GM21528 (cell line): ENCODE results near the gene ELMO1.

Source experiments
- ATAC-seq: cut with Tn5 transposase; IDR thresholded peaks from one replicate; pipeline ENCODE4 v1.9.1; 2021; ENCODE audit warnings: mild to moderate bottlenecking, moderate library complexity; ENCODE audit not compliant: unreplicated experiment, low FRiP score

The ELMO1 gene

GRCh38 chr7:37015353-37016034, 433.2 kb downstream of the ELMO1 start:
- ATAC-seq: no peak

GRCh38 chr7:37013771-37014170, 434.9 kb downstream of the ELMO1 start:
- no peak for ATAC-seq

DNA sequence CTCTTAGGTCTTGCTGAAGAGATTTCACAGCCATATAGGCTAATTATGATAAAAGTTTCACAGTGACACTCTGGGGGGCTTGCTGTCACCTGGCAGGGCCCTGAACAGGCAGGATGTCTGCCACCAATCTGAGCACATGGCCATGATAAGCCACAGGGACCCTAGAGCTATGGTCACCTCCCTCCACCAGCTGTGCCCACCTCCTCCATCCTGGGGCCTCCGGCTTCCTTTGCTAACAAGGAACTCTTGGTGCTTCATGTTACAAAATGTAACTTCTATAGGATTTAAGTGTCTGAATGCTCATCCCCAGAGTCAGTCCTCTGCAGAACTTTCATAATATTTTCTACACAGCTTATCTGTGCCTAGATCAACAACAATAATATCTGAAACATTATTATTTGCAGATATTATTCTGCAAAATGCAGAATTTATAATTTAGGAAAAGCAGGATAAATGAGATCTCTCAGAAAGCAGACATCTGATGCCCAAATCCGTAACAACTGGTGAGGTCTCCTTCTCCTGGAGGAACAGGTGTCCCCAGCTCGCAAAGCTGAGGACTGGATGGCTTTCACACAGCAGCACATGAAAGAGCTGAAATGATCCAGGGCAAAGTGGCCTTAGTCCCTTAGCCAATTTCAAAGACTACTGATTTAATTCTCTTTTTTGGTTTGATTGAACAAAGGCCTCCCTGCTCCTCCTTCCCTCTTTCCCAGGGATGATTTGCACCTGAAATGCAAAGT, 437.3 kb downstream of the ELMO1 start:
- ATAC-seq: no peak

- ATAC-seq: no peak
Observed at GRCh38 chr7:37009125-37009675, 439.5 kb downstream of the ELMO1 start.

DNA sequence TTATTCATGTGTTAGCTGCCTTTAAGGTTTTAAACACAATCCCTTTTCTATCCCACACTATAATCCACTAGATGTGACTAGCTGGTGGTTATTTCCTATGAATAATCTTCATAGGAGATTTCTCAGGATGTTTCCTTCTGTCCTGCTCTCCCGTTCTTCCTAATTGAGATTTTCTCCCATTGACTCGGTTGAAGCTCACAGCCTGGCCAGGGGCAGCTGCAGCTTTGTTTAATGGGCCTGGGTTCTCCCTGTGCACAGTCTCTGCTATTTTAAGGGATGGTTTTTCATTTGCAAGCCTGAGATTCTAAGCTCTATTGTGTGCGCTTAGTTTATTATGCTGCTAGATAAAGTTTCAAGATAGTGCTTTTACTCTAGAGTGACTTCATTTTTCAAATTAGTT, 441.0 kb downstream of the ELMO1 start:
- no peak for ATAC-seq

DNA sequence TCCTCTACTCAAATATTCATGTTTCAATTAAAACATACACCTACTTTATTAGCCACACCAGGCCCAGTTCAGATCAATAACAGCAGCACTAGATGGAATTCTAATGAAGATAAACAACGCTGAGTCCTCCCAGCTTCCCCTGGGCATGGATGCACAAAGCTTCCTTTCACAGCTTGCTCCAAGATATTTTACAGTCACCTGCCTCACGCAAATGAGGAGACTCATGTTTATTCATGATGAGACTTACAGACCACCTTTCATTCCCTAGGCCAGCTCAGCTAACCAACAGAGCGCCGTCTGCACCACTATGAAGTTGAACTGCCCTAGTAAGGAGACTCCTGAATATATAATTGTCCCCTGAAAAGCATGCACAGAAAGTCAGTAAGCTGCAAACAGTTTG, 441.4 kb downstream of the ELMO1 start:
- ATAC-seq: no peak

- no peak for ATAC-seq
Observed at GRCh38 chr7:37006764-37007163, 441.9 kb downstream of the ELMO1 start.

- ATAC-seq: no peak
Observed at GRCh38 chr7:37000511-37000910, 448.2 kb downstream of the ELMO1 start.

DNA sequence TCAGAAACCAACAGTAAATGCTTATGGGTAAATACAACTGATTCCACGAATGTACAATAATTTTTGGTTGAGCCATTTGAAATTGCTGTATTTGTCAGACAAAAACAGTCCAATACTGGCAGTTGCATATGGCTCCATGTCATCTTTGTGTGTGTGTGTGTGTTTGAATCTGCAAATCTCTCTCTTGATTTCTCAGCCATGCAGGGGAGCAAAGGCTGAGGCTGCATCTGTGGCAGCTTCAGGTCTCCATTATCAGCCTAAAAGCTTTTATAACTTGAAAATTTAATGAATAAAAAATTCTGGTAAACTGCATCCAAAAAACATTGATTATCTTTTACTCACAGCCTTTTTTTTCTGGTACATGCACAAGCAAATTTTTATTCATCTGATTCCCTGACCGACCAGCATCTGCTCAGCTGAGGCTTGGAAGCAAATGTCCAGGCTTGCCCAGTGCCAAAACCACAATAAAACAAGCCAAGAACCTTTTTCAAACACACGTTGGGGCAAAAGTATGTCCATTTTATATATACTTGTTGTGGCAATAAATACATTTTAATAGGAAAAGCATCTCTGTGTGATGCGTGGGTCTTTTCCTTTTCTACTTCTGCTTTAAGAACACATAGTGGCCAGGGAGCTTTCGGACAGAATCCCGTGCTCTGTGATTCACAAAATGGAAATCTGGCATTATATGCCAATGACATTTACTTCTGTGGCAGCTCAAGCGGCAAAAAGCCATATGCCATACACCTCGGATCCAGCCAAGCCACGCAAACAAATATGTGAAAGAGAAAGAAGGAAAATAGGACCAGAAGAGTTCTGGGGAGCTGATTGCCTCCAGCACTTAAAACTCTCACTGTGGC, 448.8 kb downstream of the ELMO1 start:
- ATAC-seq: no peak

DNA sequence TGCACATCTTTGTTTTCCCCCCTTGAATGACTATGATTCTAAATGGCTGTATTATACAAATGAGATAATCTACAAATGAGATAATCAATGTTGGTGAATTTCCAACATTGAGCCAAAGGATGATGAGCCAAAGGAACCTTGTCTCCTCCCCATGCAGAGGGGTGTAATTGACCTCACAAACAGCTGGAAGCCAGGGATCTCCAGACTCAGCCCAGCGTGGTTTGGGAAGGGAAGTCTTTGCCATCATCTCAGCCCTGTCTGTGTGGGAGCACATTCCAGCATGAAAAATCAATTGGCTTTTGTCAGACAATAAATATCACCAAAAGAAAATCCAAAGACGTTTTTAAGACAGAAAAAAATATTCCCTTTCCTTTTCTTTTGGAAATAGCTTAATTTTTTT, 452.9 kb downstream of the ELMO1 start:
- ATAC-seq: no peak

DNA sequence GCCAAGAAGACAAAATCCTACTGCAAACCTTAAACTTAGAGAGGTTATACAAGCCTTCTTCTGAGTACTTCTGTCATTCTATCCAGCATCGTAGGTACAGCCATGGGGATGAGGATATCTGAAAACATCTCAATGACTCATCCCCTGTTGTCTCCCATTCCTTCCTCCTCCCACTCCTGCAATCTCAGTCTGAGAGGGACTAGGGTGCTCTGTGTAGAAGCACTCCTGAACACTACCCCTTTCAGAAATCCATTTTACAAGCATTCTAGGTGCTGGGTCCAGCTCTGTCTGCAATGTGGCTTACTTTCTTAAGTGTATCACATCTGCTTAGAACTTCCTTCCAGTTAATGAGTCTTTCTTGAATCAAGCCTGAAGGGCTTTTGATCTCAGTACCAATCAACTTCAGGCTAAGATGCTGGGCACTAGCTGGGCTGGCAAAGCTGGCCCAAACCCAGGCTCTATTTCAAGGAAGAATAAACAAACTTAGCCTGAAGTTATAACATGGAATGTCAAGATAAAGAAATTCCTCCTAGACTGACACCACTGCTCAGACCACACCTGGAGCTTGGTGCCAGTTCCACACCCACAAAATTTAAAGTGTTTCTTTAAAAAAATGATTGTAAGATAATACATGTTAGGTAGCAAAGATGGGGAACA, 454.1 kb downstream of the ELMO1 start:
- no peak for ATAC-seq

- ATAC-seq: no peak
Observed at GRCh38 chr7:36986948-36987724, 461.5 kb downstream of the ELMO1 start.

- no peak for ATAC-seq
Observed at GRCh38 chr7:36986511-36986933, 462.1 kb downstream of the ELMO1 start.

GRCh38 chr7:36985866-36986400, 462.7 kb downstream of the ELMO1 start:
- ATAC-seq: no peak

DNA sequence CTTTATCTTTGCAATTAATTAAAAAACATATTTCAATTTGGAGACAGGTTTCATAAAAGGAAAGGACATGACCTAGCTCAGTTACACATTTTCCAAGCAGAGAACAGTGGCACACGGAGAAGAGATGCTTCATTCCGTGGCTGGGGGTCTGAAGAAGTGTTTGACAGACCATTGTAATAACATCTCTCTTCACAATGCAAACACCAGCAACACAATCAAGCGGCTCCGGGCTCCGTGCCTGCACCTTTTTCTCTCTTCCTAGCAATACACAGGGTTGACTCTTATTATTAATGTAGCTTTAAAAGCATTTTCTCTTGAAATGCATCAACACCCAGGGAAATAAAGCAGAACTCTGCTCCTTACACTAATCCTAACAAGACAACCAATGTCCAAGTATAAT, 463.3 kb downstream of the ELMO1 start:
- no peak for ATAC-seq

DNA sequence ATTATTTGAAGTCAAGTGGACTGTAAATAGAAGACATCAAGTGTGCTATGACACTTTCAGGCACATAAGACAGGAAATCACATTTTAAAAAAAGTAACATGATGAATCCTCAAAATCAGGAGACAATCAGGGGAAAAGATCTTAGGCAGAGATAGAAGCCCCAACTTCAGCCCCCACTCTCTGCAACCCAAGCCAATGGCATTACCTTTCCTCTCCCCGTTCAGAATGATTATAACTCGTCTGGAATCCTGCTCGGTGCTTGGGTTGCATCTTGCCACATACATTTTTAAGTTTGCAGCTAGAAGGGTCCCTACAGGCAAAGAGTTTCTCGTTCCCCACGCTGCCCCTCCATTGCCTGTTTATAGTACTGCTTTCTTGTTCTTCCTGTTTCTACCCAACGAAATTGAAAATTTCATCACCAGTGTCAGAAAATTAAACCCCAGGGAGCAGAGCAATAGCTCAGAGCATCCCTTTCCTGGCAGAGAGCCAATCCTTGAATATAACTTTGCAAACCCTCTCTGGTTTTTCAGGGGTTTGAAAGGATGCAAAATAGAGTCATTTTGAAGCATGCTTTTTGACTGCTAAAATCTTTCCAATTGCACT, 463.9 kb downstream of the ELMO1 start:
- ATAC-seq: no peak

- ATAC-seq: no peak
Observed at GRCh38 chr7:36984041-36984521, 464.6 kb downstream of the ELMO1 start.

- ATAC-seq: no peak
Observed at GRCh38 chr7:36982766-36983165, 465.9 kb downstream of the ELMO1 start.

GRCh38 chr7:36979810-36980248, 468.8 kb downstream of the ELMO1 start:
- ATAC-seq: no peak
